Trophoblast cell (in vitro differentiated cells and primary cell): ENCODE measurements around the gene TIMP2.
"Not testable (repeated sequence)": the region's sequence is repeated elsewhere in the genome, so short reads cannot be mapped to it uniquely, and the experiment has no call there.

Source experiments
- DNase-seq, 2 donors: peaks; one replicate each; pipeline ENCODE4 v3.0.0-alpha.2; 2016
- H2AFZ ChIP-seq: 2 replicates; pipeline ENCODE4 v1.6.1; 2013; ENCODE audit warnings: low read length, moderate library complexity, mild to moderate bottlenecking; ENCODE audit not compliant: insufficient read depth, poor library complexity
- H2AK5ac ChIP-seq: 2 replicates; pipeline ENCODE4 v1.6.1; 2013; ENCODE audit warnings: mild to moderate bottlenecking, low read length
- H2BK120ac ChIP-seq: 2 replicates; pipeline ENCODE4 v1.6.1; 2013; ENCODE audit warnings: low read length, mild to moderate bottlenecking, moderate library complexity; ENCODE audit not compliant: insufficient read depth, poor library complexity
- H2BK12ac ChIP-seq: 2 replicates; pipeline ENCODE4 v1.6.1; 2013; ENCODE audit warnings: mild to moderate bottlenecking, low read length, moderate library complexity
- H2BK5ac ChIP-seq: 2 replicates; pipeline ENCODE4 v1.6.1; 2013; ENCODE audit warnings: low read length, low read depth, moderate library complexity, mild to moderate bottlenecking; ENCODE audit not compliant: poor library complexity
- H3K14ac ChIP-seq: 2 replicates; pipeline ENCODE4 v1.6.1; 2013; ENCODE audit warnings: mild to moderate bottlenecking, low read length
- H3K18ac ChIP-seq: 2 replicates; pipeline ENCODE4 v1.6.1; 2013; ENCODE audit warnings: mild to moderate bottlenecking, low read length
- H3K23ac ChIP-seq: 2 replicates; pipeline ENCODE4 v1.6.1; 2013; ENCODE audit warnings: low read length
- H3K27ac ChIP-seq: 2 replicates; pipeline ENCODE4 v1.5.1; 2013; ENCODE audit warnings: low read depth, mild to moderate bottlenecking, inconsistent platforms, low read length, moderate library complexity
- H3K27me3 ChIP-seq: 2 replicates; pipeline ENCODE4 v1.6.1; 2013; ENCODE audit warnings: inconsistent platforms, mild to moderate bottlenecking, low read length, moderate library complexity; ENCODE audit not compliant: insufficient read depth
- H3K36me3 ChIP-seq, 2 experiments: 1 replicate in 1 of 2; 2 replicates in 1 of 2; pipeline ENCODE4 v1.6.1; 2013; ENCODE audit warnings: low read length in 2 of 2, mild to moderate bottlenecking in 2 of 2, moderate library complexity in 1 of 2; ENCODE audit not compliant: insufficient read depth in 2 of 2, control insufficient read depth in 1 of 2
- H3K4ac ChIP-seq: 2 replicates; pipeline ENCODE4 v1.6.1; 2013; ENCODE audit warnings: low read depth, mild to moderate bottlenecking, low read length, moderate library complexity
- H3K4me1 ChIP-seq, 2 experiments: 1 replicate in 1 of 2; 2 replicates in 1 of 2; pipeline ENCODE4 v1.6.1; 2013; ENCODE audit warnings: low read length in 2 of 2, mild to moderate bottlenecking in 2 of 2, moderate library complexity in 1 of 2; ENCODE audit not compliant: insufficient read depth in 2 of 2, control insufficient read depth in 1 of 2
- H3K4me2 ChIP-seq: 2 replicates; pipeline ENCODE4 v1.6.1; 2013; ENCODE audit warnings: inconsistent platforms, mild to moderate bottlenecking, low read length, moderate library complexity
- H3K4me3 ChIP-seq: 2 replicates; pipeline ENCODE4 v1.5.1; 2013; ENCODE audit warnings: mild to moderate bottlenecking, low read depth, low read length, inconsistent platforms
- H3K79me1 ChIP-seq: one replicate; pipeline ENCODE4 v1.6.1; 2013; ENCODE audit warnings: low read length
- H3K79me2 ChIP-seq: 2 replicates; pipeline ENCODE4 v1.6.1; 2013; ENCODE audit warnings: low read length, mild to moderate bottlenecking; ENCODE audit not compliant: control insufficient read depth, insufficient read depth, poor library complexity
- H3K9ac ChIP-seq: 2 replicates; pipeline ENCODE4 v1.6.1; 2013; ENCODE audit warnings: mild to moderate bottlenecking, low read length
- H3K9me3 ChIP-seq: 2 replicates; pipeline ENCODE4 v1.6.1; 2013; ENCODE audit warnings: low read depth, mild to moderate bottlenecking, control low read depth, inconsistent platforms, low read length; ENCODE audit not compliant: insufficient read depth
- H4K12ac ChIP-seq: 2 replicates; pipeline ENCODE4 v1.6.1; 2013; ENCODE audit warnings: low read depth, mild to moderate bottlenecking, low read length, moderate library complexity
- H4K8ac ChIP-seq: 2 replicates; pipeline ENCODE4 v1.6.1; 2013; ENCODE audit warnings: low read depth, mild to moderate bottlenecking, low read length, moderate library complexity
- H4K91ac ChIP-seq: one replicate; pipeline ENCODE4 v1.6.1; 2013; ENCODE audit warnings: low read depth, mild to moderate bottlenecking, low read length, moderate library complexity
- WGBS: extraction: QIAGEN DNeasy Blood & Tissue Kit; methylation state at CpG from one replicate; pipeline ENCODE4 v1.1.7; 2013; ENCODE audit warnings: missing lambda C conversion rate; ENCODE audit not compliant: insufficient read length, insufficient coverage; ENCODE audit errors: extremely low coverage; 5-methylcytosine and 5-hydroxymethylcytosine counted together

The TIMP2 gene

GRCh38 chr17:78912082-78912481 lies 13.1 kb downstream of the TIMP2 start:
- no peak for DNase-seq
- Histone ChIP-seq H2BK5ac (no peak overlapping the region), H3K4me1 (peaks cover 11% of the 10 kb centered on the region in 2 experiments), H2BK120ac (no peak overlapping the region), H2AFZ (no peak overlapping the region), H4K12ac (no peak overlapping the region), H2AK5ac (no peak overlapping the region), H3K4me3 (no peak overlapping the region), H3K14ac (no peak overlapping the region), H4K8ac (no peak overlapping the region), H3K79me2 (peaks cover 7% of the 10 kb centered on the region), H3K9me3 (no peaks in the 10 kb centered on the region), H3K23ac (no peak overlapping the region), H4K91ac (no peak overlapping the region), H3K79me1 (peaks cover 4% of the 10 kb centered on the region), H3K4ac (no peak overlapping the region), H2BK12ac (no peak overlapping the region), H3K27me3 (no peaks in the 10 kb centered on the region), H3K18ac (no peak overlapping the region), H3K9ac (no peak overlapping the region), H3K27ac (no peak overlapping the region), H3K4me2 (no peak overlapping the region), H3K36me3 (peaks cover 2 to 6% of the 10 kb centered on the region in 2 experiments)
- no CpG with 5 or more reads among the region's 8 CpGs for WGBS

GRCh38 chr17:78911543-78911942 lies 13.6 kb downstream of the TIMP2 start:
- H3K4ac ChIP-seq, H3K79me1 ChIP-seq, H4K8ac ChIP-seq, H2BK12ac ChIP-seq, H3K23ac ChIP-seq, H3K27me3 ChIP-seq, H3K36me3 ChIP-seq, H3K14ac ChIP-seq, H3K4me3 ChIP-seq, H3K27ac ChIP-seq, H2BK120ac ChIP-seq, H3K79me2 ChIP-seq, H4K91ac ChIP-seq, H3K18ac ChIP-seq, H3K4me2 ChIP-seq, H2AFZ ChIP-seq, H3K9me3 ChIP-seq, H4K12ac ChIP-seq, H3K4me1 ChIP-seq, H3K9ac ChIP-seq, H2AK5ac ChIP-seq, H2BK5ac ChIP-seq: not testable (repeated sequence)
- no CpG with 5 or more reads among the region's 7 CpGs for WGBS
- peak in 1 of 2 donors; percentile 54 for DNase-seq

GRCh38 chr17:78910497-78911284 lies 14.5 kb downstream of the TIMP2 start:
- H3K9ac ChIP-seq = no peak overlapping the region
- H3K4me3 ChIP-seq = peak overlapping the region; percentile 5
- WGBS = no CpG with 5 or more reads among the region's 11 CpGs
- H3K4me2 ChIP-seq = no peak overlapping the region
- no peak overlapping the region for H3K23ac ChIP-seq
- no peak overlapping the region for H3K4ac ChIP-seq
- H3K4me1 ChIP-seq = no peaks in the 10 kb centered on the region
- H4K8ac ChIP-seq = no peak overlapping the region
- no peak overlapping the region for H2BK120ac ChIP-seq
- H3K9me3 ChIP-seq = no peaks in the 10 kb centered on the region
- H4K91ac ChIP-seq = no peak overlapping the region
- H3K18ac ChIP-seq = no peak overlapping the region
- H3K27ac ChIP-seq = no peak overlapping the region
- no peak for DNase-seq
- no peaks in the 10 kb centered on the region for H3K79me2 ChIP-seq
- H2AK5ac ChIP-seq = no peak overlapping the region
- H3K79me1 ChIP-seq = no peaks in the 10 kb centered on the region
- H2BK5ac ChIP-seq = no peak overlapping the region
- H3K27me3 ChIP-seq = no peaks in the 10 kb centered on the region
- no peak overlapping the region for H2BK12ac ChIP-seq
- H4K12ac ChIP-seq = no peak overlapping the region
- no peak overlapping the region for H3K14ac ChIP-seq
- peaks cover 0 to 2% of the 10 kb centered on the region in 2 experiments for H3K36me3 ChIP-seq
- no peak overlapping the region for H2AFZ ChIP-seq

- no peak overlapping the region for H3K27ac ChIP-seq
- no peaks in the 10 kb centered on the region for H3K27me3 ChIP-seq
- DNase-seq = no peak
- no peak overlapping the region for H3K18ac ChIP-seq
- H2BK5ac ChIP-seq = no peak overlapping the region
- H2BK12ac ChIP-seq = no peak overlapping the region
- no peak overlapping the region for H2BK120ac ChIP-seq
- H3K9ac ChIP-seq = no peak overlapping the region
- no peaks in the 10 kb centered on the region for H3K79me1 ChIP-seq
- no peak overlapping the region for H3K4me3 ChIP-seq
- H3K4ac ChIP-seq = no peak overlapping the region
- H4K91ac ChIP-seq = no peak overlapping the region
- no peak overlapping the region for H3K14ac ChIP-seq
- no peaks in the 10 kb centered on the region for H3K9me3 ChIP-seq
- no peaks in the 10 kb centered on the region for H3K79me2 ChIP-seq
- peaks cover 0 to 2% of the 10 kb centered on the region in 2 experiments for H3K36me3 ChIP-seq
- H3K4me2 ChIP-seq = no peak overlapping the region
- peaks cover 0 to 3% of the 10 kb centered on the region in 2 experiments for H3K4me1 ChIP-seq
- no peak overlapping the region for H2AFZ ChIP-seq
- WGBS = no CpG with 5 or more reads among the region's 4 CpGs
- no peak overlapping the region for H4K8ac ChIP-seq
- no peak overlapping the region for H2AK5ac ChIP-seq
- no peak overlapping the region for H3K23ac ChIP-seq
- no peak overlapping the region for H4K12ac ChIP-seq
Observed at GRCh38 chr17:78908426-78908825, 16.8 kb downstream of the TIMP2 start.
